ENCODE results near the gene BRWD1.
"Not testable (repeated sequence)": the region's sequence is repeated elsewhere in the genome, so short reads cannot be mapped to it uniquely, and the experiment has no call there.

Gene BRWD1

DNA sequence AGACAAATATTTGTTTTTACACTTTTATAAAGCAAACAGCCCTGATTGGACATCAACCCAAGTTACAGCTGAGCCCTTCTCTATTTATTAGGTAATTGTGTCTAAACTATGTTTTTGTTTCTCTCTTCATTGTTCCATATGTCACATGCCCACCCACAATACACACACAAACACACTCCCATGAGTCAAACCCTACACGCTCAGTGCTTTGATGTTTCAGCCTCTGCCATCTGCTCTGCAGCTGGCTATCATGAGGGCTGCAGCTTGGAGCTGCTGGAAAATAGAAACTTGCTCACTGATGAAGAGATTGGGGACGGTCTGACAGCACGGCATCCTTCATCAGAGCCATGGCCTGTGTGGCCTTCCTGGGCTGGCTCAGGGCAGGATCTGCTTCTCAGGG, 171.9 kb downstream of the BRWD1 start:
- TF ChIP-seq POU2F2 (IDR thresholded peaks at IDR 0.05; ENCODE audit: low read depth, low read length) (no peak), POLR2A (IDR thresholded peaks at IDR 0.05; ENCODE audit: low read depth, low read length) (no peak), POLR2AphosphoS5 (IDR thresholded peaks at IDR 0.05; ENCODE audit: low read depth, low read length) (no peak), SPI1 (IDR thresholded peaks at IDR 0.05; ENCODE audit: low read depth, low read length) (no peak), PAX5 (IDR thresholded peaks at IDR 0.05; ENCODE audit: insufficient read depth, low read length, severe bottlenecking) (no peak), TAF1 (IDR thresholded peaks at IDR 0.05; ENCODE audit: low read depth, low read length) (no peak)
- FAIRE-seq (no peak), DNase-seq (ENCODE audit: insufficient read length, low spot score) (no peak)

DNA sequence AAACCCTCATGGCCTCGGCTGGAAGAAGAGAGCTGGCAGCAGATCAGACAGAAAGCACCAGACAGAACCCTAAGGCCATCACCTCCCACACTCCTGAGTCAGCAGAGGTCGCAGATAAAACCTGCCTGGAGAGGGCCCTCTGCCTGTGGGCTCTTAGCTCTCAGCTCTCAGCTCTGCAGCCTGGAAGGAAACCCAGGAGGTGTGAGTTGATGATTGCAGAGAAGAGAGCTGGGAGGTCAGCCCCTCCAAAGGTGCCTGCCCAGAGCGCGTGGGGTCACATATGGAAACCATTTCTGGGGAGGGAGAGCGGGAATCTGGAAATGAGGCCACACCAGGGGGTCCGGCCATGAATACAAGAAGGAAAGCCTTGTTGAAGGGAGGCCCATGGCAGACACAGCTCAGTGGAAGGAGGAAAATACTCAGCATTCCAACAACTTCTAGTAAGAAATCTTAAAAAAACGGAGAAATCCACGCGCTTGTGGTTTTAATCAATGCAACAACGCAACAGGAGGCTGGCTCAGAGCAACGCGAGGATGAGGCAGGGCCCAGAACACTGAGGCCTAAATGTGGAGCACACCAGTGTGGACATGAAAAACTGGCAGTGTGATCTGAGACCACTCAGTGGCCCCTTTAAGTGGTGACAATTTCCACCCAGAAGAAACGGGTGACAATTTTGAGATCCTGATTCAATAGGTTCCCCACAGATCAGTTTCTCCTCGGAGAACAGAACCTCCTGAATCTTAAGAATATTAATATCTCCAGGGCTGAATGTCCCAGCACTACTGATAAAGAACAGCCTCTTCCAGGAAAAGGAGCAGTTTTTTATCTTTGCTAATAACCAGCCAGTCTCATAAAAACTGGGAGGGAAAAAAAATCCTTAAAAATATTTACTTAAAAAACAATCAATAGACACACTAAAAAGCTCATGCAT, 175.9 kb downstream of the BRWD1 start:
- DNase-seq (ENCODE audit: insufficient read length, low spot score) (no peak), FAIRE-seq (no peak)
- TF ChIP-seq PAX5 (IDR thresholded peaks at IDR 0.05; ENCODE audit: insufficient read depth, low read length, severe bottlenecking): no peak
- TF ChIP-seq POLR2AphosphoS5 (IDR thresholded peaks at IDR 0.05; ENCODE audit: low read depth, low read length): no peak
- TF ChIP-seq SPI1 (IDR thresholded peaks at IDR 0.05; ENCODE audit: low read depth, low read length): no peak

DNA sequence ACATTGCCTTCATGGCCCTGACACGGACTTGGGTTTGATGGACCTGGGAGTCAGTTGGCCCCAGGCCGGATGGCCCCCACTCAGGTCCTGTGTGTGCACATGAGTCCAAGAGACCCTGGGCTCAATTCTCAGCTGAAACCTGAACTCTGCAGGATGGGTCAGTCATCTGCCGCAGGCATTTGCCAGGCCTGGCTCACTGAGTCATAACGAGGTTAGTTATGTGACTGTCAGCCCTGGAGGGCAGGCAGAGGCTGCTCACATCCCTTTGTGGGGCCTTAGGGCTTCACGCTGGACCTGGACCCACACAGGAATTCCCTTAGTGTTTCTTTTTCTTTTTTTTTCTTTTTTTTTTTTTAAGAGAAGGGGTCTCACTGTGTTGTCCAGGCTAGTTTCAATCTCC, 176.7 kb downstream of the BRWD1 start:
- no peak for FAIRE-seq
- TF ChIP-seq POLR2A (IDR thresholded peaks at IDR 0.05; ENCODE audit: low read depth, low read length): no peak
- TF ChIP-seq POU2F2 (IDR thresholded peaks at IDR 0.05; ENCODE audit: low read depth, low read length): no peak
- no peak for TF ChIP-seq SPI1 (IDR thresholded peaks at IDR 0.05; ENCODE audit: low read depth, low read length)
- no peak for TF ChIP-seq POLR2AphosphoS5 (IDR thresholded peaks at IDR 0.05; ENCODE audit: low read depth, low read length)
- TF ChIP-seq PAX5 (IDR thresholded peaks at IDR 0.05; ENCODE audit: insufficient read depth, low read length, severe bottlenecking): no peak
- TF ChIP-seq TAF1 (IDR thresholded peaks at IDR 0.05; ENCODE audit: low read depth, low read length): no peak
- DNase-seq (ENCODE audit: insufficient read length, low spot score): no peak

DNA sequence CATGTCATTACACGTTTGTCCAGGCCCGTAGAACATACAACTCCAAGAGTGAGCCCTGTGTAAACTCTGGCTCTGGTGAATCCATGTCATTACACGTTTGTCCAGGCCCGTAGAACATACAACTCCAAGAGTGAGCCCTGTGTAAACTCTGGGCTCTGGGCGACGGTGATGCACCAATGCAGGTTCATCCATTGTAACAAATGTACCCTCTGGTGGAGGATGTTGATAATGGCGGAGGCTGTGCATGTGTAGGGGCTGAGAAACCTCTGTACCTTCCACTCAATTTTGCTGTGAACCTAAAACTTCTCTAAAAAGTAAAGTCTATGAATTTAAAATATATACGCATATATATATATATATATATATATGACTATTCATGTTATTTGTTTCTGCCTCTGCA, 177.3 kb downstream of the BRWD1 start:
- FAIRE-seq; DNase-seq (ENCODE audit: insufficient read length, low spot score): not testable (repeated sequence)

DNA sequence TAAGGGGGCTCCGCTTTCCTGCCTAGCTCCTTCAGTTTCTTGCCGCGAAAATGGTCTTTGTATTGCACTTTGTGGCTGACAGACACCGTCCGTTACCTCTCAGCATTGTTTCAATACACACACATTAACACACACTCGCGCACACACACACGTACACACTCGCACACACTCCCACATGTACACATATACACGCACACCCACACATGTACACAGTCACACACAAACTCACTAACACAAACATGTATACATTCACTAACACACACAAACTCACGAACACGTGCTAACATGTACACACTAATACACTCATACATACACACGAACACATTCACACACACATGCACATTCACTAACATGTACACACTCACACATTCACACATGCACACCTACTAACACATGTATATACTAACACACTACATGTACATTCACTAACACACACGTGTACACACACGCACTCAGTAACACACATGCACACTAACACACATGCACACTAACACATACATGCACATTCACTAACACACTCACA, 179.1 kb downstream of the BRWD1 start:
- FAIRE-seq: peak; percentile 66
- DNase-seq (ENCODE audit: insufficient read length, low spot score): no peak
- TF ChIP-seq POLR2A (IDR thresholded peaks at IDR 0.05; ENCODE audit: low read depth, low read length) (no peak), SPI1 (IDR thresholded peaks at IDR 0.05; ENCODE audit: low read depth, low read length) (no peak), PAX5 (IDR thresholded peaks at IDR 0.05; ENCODE audit: insufficient read depth, low read length, severe bottlenecking) (no peak), TAF1 (IDR thresholded peaks at IDR 0.05; ENCODE audit: low read depth, low read length) (no peak), POU2F2 (IDR thresholded peaks at IDR 0.05; ENCODE audit: low read depth, low read length) (no peak), POLR2AphosphoS5 (IDR thresholded peaks at IDR 0.05; ENCODE audit: low read depth, low read length) (no peak)
